ENCODE measurements around the gene ITGAD.
"Not testable (repeated sequence)": the region's sequence is repeated elsewhere in the genome, so short reads cannot be mapped to it uniquely, and the experiment has no call there.

The ITGAD gene

DNA sequence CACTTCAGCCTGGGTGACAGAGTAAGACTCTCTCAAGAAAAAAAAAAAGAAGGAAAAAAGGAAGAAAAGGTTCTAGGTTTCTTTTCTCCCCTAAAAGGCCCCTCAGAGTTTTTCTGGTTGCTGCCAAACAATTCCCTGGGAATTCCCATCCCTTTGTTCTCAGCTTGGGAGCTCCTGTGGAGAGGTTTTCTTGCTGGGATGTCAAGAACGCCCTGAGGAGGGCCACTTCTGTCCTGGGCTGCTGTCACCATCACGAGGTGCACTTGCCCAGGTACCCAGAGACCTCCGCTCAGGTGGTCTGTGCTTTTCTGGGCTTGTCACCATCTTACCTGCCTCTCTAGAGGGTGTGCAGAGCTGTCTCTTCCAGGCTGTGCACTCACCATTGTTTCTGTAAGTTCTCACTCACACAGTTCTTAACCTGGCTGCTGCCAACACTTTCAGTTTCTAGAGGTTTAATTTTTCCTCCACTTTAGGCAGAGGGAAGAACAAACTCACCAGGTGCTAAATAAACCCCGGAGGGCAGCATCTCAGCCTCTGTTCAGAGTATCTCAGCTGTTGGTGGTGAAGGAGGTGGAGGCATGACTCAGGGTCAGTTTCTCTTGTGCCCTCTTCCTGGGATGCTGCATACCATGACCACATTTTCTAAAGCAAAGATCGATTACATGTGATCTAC is 37.4 kb downstream of the ITGAD start:
- Histone ChIP-seq H3K4me3 (ENCODE audit: low read depth, low read length) (no peak overlapping the region), H3K79me2 (ENCODE audit: control insufficient read depth, insufficient read depth, low read length, unreplicated experiment) (no peaks in the 10 kb centered on the region), H3K36me3 (ENCODE audit: insufficient read depth, low read length) (no peaks in the 10 kb centered on the region), H3K4me1 (ENCODE audit: control insufficient read depth, insufficient read depth, low read length, unreplicated experiment) (peaks cover 3% of the 10 kb centered on the region), H2AFZ (ENCODE audit: low read length, unreplicated experiment) (no peak overlapping the region), H3K27ac (ENCODE audit: low read depth, low read length) (no peak overlapping the region), H3K27me3 (ENCODE audit: insufficient read depth, low read length) (no peaks in the 10 kb centered on the region)

DNA sequence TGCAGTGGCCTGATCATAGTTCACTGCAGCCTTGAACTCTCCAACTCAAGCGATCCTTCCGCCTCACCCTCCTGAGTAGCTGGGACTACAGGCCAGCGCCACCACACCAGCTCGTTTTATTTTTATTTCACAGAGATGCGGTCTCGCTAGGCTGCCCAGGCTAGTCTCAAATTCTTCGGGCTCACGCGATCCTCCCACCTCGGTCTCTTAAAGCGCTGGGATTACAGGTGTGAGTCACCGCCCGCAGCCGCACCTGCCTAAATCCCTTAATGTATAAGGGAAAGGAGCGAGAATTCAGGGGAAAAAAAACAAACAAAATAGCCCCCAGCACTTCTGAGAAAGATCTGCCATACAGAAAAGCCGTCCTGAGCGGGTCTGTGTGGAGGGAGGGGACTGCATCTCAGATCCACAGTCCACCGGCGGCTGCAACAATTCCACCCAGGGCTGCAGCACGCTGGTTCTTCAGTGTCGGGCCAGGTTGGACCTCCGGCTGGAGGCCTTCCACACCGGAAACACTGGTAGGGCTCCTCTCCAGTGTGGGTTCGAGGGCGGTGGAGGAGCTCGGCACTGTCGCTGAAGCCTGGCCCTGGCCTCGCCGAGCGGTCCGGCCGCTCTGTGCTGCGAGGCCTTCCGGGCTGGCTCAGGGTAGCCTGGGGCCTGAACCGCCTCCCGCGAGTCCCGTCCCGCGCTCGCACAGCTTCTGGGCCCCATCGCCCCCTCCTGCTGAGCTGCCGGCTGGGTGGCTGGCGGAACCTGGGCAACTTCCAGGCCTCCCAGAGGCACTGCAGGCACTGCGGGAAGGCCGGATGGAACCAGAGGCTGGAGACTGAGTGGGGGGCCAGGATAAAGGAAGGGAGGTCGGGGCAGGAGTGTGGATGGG is 42.4 kb downstream of the ITGAD start:
- no peaks in the 10 kb centered on the region for H3K79me2 ChIP-seq (ENCODE audit: control insufficient read depth, insufficient read depth, low read length, unreplicated experiment)
- no peaks in the 10 kb centered on the region for H3K27me3 ChIP-seq (ENCODE audit: insufficient read depth, low read length)
- H2AFZ ChIP-seq (ENCODE audit: low read length, unreplicated experiment) = no peak overlapping the region
- H3K4me1 ChIP-seq (ENCODE audit: control insufficient read depth, insufficient read depth, low read length, unreplicated experiment) = no peaks in the 10 kb centered on the region
- no peak overlapping the region for H3K27ac ChIP-seq (ENCODE audit: low read depth, low read length)
- H3K4me3 ChIP-seq (ENCODE audit: low read depth, low read length) = no peak overlapping the region
- no peaks in the 10 kb centered on the region for H3K36me3 ChIP-seq (ENCODE audit: insufficient read depth, low read length)

DNA sequence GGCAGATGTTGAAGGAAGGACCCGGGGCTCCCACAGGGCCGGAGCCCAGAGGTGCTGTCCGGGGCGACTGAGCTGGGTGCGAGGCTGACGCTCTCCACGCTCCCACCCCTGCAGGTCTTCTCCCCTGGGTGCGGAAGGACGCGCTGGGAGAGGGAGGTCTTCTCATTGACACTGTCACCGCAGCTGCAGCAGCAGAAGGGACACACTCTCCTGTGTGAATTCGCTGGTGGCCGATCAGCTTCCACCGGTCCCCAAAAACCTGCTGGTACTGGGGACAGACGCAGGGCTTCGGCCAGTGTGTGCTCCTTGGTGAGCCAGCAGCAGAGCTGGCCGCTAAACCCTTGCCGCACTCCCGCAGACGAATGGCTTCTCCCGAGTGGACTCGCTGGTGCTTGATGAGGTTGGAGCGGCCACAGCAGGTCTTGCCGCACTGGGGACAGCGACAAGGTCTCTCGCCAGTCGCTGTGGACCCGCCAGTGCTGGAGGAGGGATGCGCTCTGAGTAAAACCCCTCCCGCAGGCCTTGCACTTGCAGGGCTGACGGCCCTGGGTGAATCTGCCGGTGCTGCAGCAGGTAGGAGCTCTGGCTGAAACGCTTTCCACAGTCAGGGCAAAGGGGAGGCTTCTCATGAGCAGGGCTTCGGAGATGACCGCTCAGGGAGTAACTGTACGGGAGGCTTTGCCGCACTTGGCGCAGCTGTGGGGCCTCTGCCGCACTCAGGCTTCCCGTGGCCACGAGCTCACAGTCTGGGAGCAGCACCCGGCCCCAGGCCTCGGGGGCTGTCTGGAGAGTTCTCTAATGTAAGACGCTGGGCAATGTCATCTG is 43.3 kb downstream of the ITGAD start:
- Histone ChIP-seq H3K27me3 (ENCODE audit: insufficient read depth, low read length) (no peaks in the 10 kb centered on the region), H2AFZ (ENCODE audit: low read length, unreplicated experiment) (no peak overlapping the region), H3K4me1 (ENCODE audit: control insufficient read depth, insufficient read depth, low read length, unreplicated experiment) (no peaks in the 10 kb centered on the region), H3K79me2 (ENCODE audit: control insufficient read depth, insufficient read depth, low read length, unreplicated experiment) (no peaks in the 10 kb centered on the region), H3K27ac (ENCODE audit: low read depth, low read length) (no peak overlapping the region), H3K4me3 (ENCODE audit: low read depth, low read length) (no peak overlapping the region), H3K36me3 (ENCODE audit: insufficient read depth, low read length) (no peaks in the 10 kb centered on the region)

DNA sequence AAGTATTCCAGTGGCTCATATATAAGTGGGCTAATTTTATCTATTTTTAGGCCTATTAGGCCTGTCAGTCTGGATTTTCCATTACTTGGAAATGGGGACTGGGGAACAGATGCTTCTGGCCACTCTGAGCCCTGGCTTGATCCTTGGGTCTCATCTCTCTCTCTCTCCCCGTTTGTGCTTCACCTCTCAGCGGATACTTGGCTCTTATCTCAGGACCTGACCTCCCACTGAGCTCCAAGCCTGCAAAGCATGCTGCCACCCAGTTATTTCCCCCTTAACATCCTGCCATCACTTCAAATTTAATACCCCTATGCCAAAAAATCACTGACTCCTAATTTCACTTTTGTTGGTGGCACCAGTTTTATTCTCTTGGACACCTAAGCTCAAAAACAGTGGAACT is 45.3 kb downstream of the ITGAD start:
- Histone ChIP-seq H3K36me3 (ENCODE audit: insufficient read depth, low read length) (no peaks in the 10 kb centered on the region), H3K27me3 (ENCODE audit: insufficient read depth, low read length) (no peaks in the 10 kb centered on the region), H3K4me3 (ENCODE audit: low read depth, low read length) (no peak overlapping the region), H3K4me1 (ENCODE audit: control insufficient read depth, insufficient read depth, low read length, unreplicated experiment) (no peaks in the 10 kb centered on the region), H3K27ac (ENCODE audit: low read depth, low read length) (no peak overlapping the region), H2AFZ (ENCODE audit: low read length, unreplicated experiment) (no peak overlapping the region), H3K79me2 (ENCODE audit: control insufficient read depth, insufficient read depth, low read length, unreplicated experiment) (peaks cover 2% of the 10 kb centered on the region)

DNA sequence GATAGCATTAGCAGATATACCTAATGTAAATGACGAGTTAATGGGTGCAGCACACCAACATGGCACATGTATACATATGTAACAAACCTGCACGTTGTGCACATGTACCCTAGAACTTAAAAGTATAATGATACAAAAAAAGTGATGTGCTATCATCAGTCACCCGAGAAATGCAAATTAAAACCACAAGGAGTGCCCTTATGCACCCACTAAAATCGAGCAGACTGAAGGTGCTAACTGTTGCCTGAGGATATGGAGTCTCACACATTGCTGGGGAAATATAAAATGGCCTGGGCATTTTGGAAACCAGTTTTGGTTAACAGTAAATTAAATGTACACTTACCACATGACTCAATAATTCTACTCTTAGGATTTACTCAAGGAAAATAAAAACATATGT is 45.9 kb downstream of the ITGAD start:
- H3K27me3 ChIP-seq (ENCODE audit: insufficient read depth, low read length); H3K4me1 ChIP-seq (ENCODE audit: control insufficient read depth, insufficient read depth, low read length, unreplicated experiment); H3K79me2 ChIP-seq (ENCODE audit: control insufficient read depth, insufficient read depth, low read length, unreplicated experiment); H2AFZ ChIP-seq (ENCODE audit: low read length, unreplicated experiment); H3K36me3 ChIP-seq (ENCODE audit: insufficient read depth, low read length); H3K4me3 ChIP-seq (ENCODE audit: low read depth, low read length); H3K27ac ChIP-seq (ENCODE audit: low read depth, low read length): not testable (repeated sequence)

DNA sequence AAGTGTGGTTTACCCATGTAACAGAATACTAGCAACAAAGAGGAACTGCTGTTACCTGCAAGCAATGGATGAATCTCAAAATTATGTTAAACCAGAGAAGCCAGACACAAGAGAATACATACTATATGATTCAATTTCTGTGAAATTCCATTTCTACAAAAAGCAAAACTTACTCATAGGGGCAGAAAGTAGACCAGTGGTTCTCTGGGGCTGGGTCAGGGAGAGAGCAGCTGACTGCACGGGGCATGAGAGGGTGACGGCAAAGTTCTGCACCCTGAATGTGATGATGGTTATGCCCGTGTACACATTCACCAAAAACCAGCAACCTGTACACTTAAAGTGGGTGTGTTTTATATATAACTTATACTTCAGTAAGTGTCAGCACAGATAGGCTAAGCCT is 46.4 kb downstream of the ITGAD start:
- H3K27me3 ChIP-seq (ENCODE audit: insufficient read depth, low read length) = no peaks in the 10 kb centered on the region
- no peak overlapping the region for H3K4me3 ChIP-seq (ENCODE audit: low read depth, low read length)
- no peak overlapping the region for H2AFZ ChIP-seq (ENCODE audit: low read length, unreplicated experiment)
- H3K79me2 ChIP-seq (ENCODE audit: control insufficient read depth, insufficient read depth, low read length, unreplicated experiment) = peaks cover 2% of the 10 kb centered on the region
- H3K27ac ChIP-seq (ENCODE audit: low read depth, low read length) = no peak overlapping the region
- H3K4me1 ChIP-seq (ENCODE audit: control insufficient read depth, insufficient read depth, low read length, unreplicated experiment) = no peaks in the 10 kb centered on the region
- H3K36me3 ChIP-seq (ENCODE audit: insufficient read depth, low read length) = no peaks in the 10 kb centered on the region

DNA sequence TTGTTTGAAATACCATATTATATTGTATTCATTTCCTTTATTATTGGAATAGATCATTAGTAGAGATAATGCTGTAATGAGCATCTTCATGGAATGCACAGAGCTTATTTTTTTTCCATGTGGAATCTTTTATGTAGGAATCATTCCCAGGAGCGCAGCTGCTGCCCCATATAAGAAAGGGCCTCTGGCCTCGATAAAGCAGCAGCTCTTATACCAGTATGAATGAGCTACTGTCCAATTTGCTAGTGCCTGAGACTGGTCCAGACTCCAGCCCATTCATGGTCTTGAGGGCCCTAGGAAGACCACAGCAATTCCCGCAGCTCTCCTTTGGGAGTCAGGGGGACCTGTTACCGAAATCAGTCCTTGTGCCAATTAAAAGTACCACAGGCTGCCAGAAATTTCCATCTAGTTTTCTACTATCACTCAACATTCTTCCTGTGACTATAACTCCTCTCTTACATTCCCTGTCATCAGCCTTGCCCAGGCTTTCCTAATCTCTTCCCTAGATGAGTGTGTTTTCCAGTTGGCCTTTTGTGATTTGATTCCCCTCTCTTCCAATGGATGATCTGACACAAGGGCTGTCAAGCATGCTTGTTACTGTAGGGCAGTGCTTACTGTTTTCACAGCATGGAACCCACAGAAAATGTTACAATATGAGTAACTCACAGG is 47.5 kb downstream of the ITGAD start:
- Histone ChIP-seq H3K4me3 (ENCODE audit: low read depth, low read length) (no peak overlapping the region), H3K4me1 (ENCODE audit: control insufficient read depth, insufficient read depth, low read length, unreplicated experiment) (no peaks in the 10 kb centered on the region), H3K27ac (ENCODE audit: low read depth, low read length) (no peak overlapping the region), H3K79me2 (ENCODE audit: control insufficient read depth, insufficient read depth, low read length, unreplicated experiment) (peaks cover 2% of the 10 kb centered on the region), H2AFZ (ENCODE audit: low read length, unreplicated experiment) (no peak overlapping the region), H3K27me3 (ENCODE audit: insufficient read depth, low read length) (no peaks in the 10 kb centered on the region), H3K36me3 (ENCODE audit: insufficient read depth, low read length) (no peaks in the 10 kb centered on the region)

DNA sequence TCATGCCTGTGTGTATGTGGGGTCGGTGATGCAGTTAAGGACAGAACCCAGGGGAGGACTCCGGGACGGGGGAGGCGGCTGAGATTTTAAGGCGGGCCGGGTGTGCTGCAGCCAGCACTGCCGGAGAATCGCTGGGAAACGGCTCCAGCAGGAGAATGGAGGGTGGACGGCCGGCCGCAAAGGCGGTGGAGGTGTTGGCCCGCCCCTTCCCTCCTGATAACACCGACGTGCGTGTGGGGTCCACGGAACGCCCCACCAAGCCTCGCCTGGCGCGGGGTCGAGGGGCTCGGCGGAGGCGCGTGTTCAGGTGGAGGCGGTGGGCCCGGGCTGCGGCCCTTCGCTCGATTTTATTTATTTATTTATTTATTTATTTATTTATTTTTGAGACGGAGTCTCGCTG is 48.8 kb downstream of the ITGAD start:
- H3K27ac ChIP-seq (ENCODE audit: low read depth, low read length) = no peak overlapping the region
- H3K27me3 ChIP-seq (ENCODE audit: insufficient read depth, low read length) = no peaks in the 10 kb centered on the region
- no peaks in the 10 kb centered on the region for H3K36me3 ChIP-seq (ENCODE audit: insufficient read depth, low read length)
- H3K4me1 ChIP-seq (ENCODE audit: control insufficient read depth, insufficient read depth, low read length, unreplicated experiment) = no peaks in the 10 kb centered on the region
- H3K4me3 ChIP-seq (ENCODE audit: low read depth, low read length) = peak overlapping the region; percentile 86
- H2AFZ ChIP-seq (ENCODE audit: low read length, unreplicated experiment) = no peak overlapping the region
- H3K79me2 ChIP-seq (ENCODE audit: control insufficient read depth, insufficient read depth, low read length, unreplicated experiment) = peaks cover 2% of the 10 kb centered on the region

DNA sequence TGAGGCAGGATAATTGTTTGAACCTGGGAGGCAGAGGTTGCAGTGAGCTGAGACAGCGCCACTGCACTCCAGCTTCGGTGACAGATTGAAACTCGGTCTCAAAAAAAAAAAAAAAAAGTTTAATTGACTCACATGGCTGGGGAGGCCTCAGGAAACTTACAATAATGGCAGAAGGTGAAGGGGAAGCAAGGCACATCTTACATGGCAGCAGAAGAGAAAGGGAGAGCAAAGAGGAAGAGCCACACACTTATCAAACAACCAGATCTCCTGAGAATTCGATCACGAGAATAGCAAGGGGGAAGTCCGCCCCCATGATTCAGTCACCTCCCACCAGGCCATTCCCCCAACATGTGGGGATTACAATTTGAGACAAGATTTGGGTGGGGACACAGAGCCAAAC is 52.8 kb downstream of the ITGAD start:
- H3K4me1 ChIP-seq (ENCODE audit: control insufficient read depth, insufficient read depth, low read length, unreplicated experiment); H3K4me3 ChIP-seq (ENCODE audit: low read depth, low read length); H2AFZ ChIP-seq (ENCODE audit: low read length, unreplicated experiment); H3K79me2 ChIP-seq (ENCODE audit: control insufficient read depth, insufficient read depth, low read length, unreplicated experiment); H3K27ac ChIP-seq (ENCODE audit: low read depth, low read length); H3K36me3 ChIP-seq (ENCODE audit: insufficient read depth, low read length); H3K27me3 ChIP-seq (ENCODE audit: insufficient read depth, low read length): not testable (repeated sequence)

DNA sequence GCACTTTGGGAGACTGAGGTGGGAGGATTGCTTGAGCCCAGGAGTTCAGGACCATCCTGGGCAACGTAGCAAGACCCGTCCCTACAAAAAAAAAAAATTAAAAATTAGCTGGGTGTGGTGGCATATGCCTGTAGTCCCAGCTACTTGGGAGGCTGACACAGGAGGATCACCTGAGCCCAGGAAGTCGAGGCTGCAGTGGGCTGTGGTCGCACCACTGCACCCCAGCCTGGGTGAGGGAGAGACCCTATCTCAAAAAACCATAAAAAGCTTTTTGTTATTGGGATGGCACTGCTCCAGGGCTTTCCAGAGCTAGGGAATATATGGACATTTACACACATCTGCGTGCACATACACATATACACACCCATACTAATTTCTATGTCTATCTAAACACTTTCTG is 58.1 kb downstream of the ITGAD start:
- Histone ChIP-seq H3K79me2 (ENCODE audit: control insufficient read depth, insufficient read depth, low read length, unreplicated experiment) (peaks cover 14% of the 10 kb centered on the region), H3K27ac (ENCODE audit: low read depth, low read length) (0 out of 2 replicates have a peak overlapping the region, but pooled peaks have one; percentile 98), H3K27me3 (ENCODE audit: insufficient read depth, low read length) (no peaks in the 10 kb centered on the region), H2AFZ (ENCODE audit: low read length, unreplicated experiment) (no peak overlapping the region), H3K4me1 (ENCODE audit: control insufficient read depth, insufficient read depth, low read length, unreplicated experiment) (peaks cover 42% of the 10 kb centered on the region), H3K4me3 (ENCODE audit: low read depth, low read length) (no peak overlapping the region), H3K36me3 (ENCODE audit: insufficient read depth, low read length) (no peaks in the 10 kb centered on the region)
